BJ (cell line): ENCODE measurements around the gene GMNN. TPM values are rescaled to one million over a fixed set of nuclear protein-coding genes. Genes with fewer than 3 reads are reported as not detected.

Source experiments
- CTCF ChIA-PET: fragments of 350-600 bp; formaldehyde crosslinking; extraction: SDS; loops from one replicate; lab custom pipeline; 2021; ENCODE audit warnings: antibody characterized with exemption, inconsistent platforms; lab: Yijun Ruan, JAX
- POLR2A ChIA-PET: fragments of 300-600 bp; sonication (Branson Sonifier 250); formaldehyde crosslinking; extraction: SDS; loops from one replicate; lab custom pipeline; 2021; ENCODE audit warnings: antibody characterized with exemption; lab: Charles Lee
- DNase-seq: peaks from one replicate; pipeline ENCODE4 v3.0.0-alpha.2; 2011; ENCODE audit warnings: low read depth
- H3K27me3 ChIP-seq: 2 replicates; pipeline ENCODE4 v1.6.0; 2011; ENCODE audit warnings: low read length; ENCODE audit not compliant: control insufficient read depth, insufficient read depth
- H3K36me3 ChIP-seq: 2 replicates; pipeline ENCODE4 v1.5.1; 2011; ENCODE audit warnings: low read length; ENCODE audit not compliant: control insufficient read depth, insufficient read depth
- H3K4me3 ChIP-seq: 2 replicates; pipeline ENCODE4 v1.5.1; 2011; ENCODE audit warnings: low read depth, mild to moderate bottlenecking, control low read depth, low read length
- polyA plus RNA-seq: library from polyadenylated mRNA; depleted of rRNA; stranded (reverse); fragments of >200 nt; gene quantifications from 2 replicates; pipeline ENCODE4 v1.2.3, GENCODE V29; 2011
- TF ChIP-seq, protein P1 (sequence below): IDR thresholded peaks from 2 replicates; pipeline ENCODE4 v1.5.1; 2011; ENCODE audit warnings: low read depth, mild to moderate bottlenecking, control low read depth, inconsistent platforms, low read length, moderate library complexity; ENCODE audit not compliant: insufficient read depth

Gene GMNN
- polyA plus RNA-seq, 1 experiment, result 13.4 TPM

- Histone ChIP-seq H3K36me3 (no peaks in the 10 kb centered on the region), H3K4me3 (no peak overlapping the region), H3K27me3 (no peaks in the 10 kb centered on the region)
- no peak for DNase-seq
- TF ChIP-seq, protein P1, sequence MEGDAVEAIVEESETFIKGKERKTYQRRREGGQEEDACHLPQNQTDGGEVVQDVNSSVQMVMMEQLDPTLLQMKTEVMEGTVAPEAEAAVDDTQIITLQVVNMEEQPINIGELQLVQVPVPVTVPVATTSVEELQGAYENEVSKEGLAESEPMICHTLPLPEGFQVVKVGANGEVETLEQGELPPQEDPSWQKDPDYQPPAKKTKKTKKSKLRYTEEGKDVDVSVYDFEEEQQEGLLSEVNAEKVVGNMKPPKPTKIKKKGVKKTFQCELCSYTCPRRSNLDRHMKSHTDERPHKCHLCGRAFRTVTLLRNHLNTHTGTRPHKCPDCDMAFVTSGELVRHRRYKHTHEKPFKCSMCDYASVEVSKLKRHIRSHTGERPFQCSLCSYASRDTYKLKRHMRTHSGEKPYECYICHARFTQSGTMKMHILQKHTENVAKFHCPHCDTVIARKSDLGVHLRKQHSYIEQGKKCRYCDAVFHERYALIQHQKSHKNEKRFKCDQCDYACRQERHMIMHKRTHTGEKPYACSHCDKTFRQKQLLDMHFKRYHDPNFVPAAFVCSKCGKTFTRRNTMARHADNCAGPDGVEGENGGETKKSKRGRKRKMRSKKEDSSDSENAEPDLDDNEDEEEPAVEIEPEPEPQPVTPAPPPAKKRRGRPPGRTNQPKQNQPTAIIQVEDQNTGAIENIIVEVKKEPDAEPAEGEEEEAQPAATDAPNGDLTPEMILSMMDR, result no peak
- ChIA-PET POLR2A (no interaction called here), CTCF (interaction anchor here (0.8 kb wide), 1 partner anchor 314 kb away, joined by 3 read pairs; no protein-coding TSS in a partner anchor)
These were observed 33.9 kb upstream of the GMNN start for GRCh38 chr6:24740861-24741260.

DNA sequence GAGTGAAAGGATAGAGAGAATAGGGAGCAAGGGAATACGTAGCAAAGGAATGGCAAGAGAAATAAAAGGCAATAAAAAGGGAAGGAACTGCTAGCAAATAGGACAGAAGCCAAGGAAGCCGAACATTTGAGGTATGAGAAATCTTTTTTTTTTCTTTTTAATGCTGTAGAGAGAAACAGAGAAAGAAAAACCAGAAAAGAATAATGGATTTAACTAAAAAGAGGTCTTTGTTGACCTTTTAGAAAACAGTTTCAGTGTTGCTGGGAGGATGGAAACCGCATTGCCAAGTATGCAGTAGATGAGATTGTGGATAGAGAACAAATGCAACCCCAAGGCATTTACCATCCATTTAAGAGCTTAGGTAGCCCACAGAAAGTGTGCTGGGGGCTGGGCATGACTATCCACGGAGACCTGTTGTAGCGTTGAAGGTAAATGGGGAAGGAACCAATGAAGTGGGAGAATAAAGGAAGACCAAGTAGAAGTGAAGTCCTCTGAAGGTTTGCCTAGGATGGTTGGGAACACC, 32.5 kb upstream of the GMNN start:
- POLR2A ChIA-PET, result interaction anchor here (1.0 kb wide), 1 partner anchor 20 kb away, joined by 3 read pairs; no protein-coding TSS in a partner anchor

GRCh38 chr6:24743265-24743943, 31.3 kb upstream of the GMNN start:
- POLR2A ChIA-PET, result interaction anchor here (0.9 to 1.0 kb wide), 2 partner anchors 21 to 22 kb away, joined by 3 to 5 read pairs; no protein-coding TSS in a partner anchor
- CTCF ChIA-PET, result interaction anchor here (1.0 to 1.3 kb wide), 4 partner anchors 10 to 162 kb away, joined by 3 to 5 read pairs (median 4); no protein-coding TSS in a partner anchor
- H3K4me3 ChIP-seq, result no peak overlapping the region
- DNase-seq, result peak; percentile 88
- TF ChIP-seq, protein P1, result no peak
- H3K27me3 ChIP-seq, result no peaks in the 10 kb centered on the region
- no peaks in the 10 kb centered on the region for H3K36me3 ChIP-seq

More for the DNA sequence above, 32.5 kb upstream of the GMNN start:
- CTCF ChIA-PET, result interaction anchor here (1.2 to 1.3 kb wide), 3 partner anchors 9 to 161 kb away, joined by 3 to 5 read pairs (median 4); no protein-coding TSS in a partner anchor
- TF ChIP-seq, protein P1, result no peak
- H3K4me3 ChIP-seq, result no peak overlapping the region
- H3K27me3 ChIP-seq, result no peaks in the 10 kb centered on the region
- DNase-seq, result no peak
- no peaks in the 10 kb centered on the region for H3K36me3 ChIP-seq

DNA sequence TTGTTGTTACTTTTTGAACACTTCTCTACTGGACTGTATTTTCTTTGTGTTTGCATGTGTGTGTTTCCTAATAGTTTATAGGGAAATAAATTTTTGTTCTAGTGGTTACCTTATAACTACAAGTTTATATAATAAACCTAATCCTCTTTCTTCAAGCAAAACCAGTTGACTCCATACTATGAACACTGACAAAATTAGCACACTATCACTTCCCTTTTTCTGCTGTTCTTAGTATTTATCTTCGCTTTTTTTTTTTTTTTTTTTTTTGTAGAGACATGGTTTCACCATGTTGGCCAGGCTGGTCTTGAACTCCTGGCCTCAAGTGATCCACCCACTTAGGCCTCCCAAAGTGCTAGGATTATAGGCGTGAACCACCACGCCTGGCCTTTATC, 30.8 kb upstream of the GMNN start:
- H3K4me3 ChIP-seq, result no peak overlapping the region
- ChIA-PET POLR2A (no interaction called here), CTCF (interaction anchor here (1.0 kb wide), 1 partner anchor 9 kb away, joined by 3 read pairs; no protein-coding TSS in a partner anchor)

DNA sequence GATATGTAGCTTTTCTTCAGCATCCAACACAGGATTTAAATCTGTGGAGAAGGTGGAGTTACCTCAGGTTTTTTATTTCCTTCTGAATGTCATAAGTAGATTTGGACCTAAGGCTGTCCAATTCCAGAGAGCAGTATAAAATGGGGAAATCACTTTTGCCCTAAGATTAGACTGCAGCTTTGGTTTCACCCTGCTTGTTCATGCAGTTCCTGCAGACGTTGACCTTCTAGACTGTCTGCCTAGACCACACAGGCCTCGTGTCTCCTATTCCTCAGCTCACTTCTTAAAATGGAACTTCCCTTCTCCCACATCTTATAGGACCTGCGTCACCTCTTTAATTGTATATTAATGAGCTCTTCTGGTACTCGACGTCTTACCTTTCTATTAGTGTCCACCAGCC, 29.8 kb upstream of the GMNN start:
- ChIA-PET CTCF (no interaction called here), POLR2A (no interaction called here)
- no peaks in the 10 kb centered on the region for H3K27me3 ChIP-seq
- DNase-seq, result no peak
- H3K4me3 ChIP-seq, result no peak overlapping the region
- TF ChIP-seq, protein P1, result no peak
- no peaks in the 10 kb centered on the region for H3K36me3 ChIP-seq

More for the DNA sequence above, 30.8 kb upstream of the GMNN start:
- TF ChIP-seq, protein P1, result no peak
- Histone ChIP-seq H3K36me3 (no peaks in the 10 kb centered on the region), H3K27me3 (no peaks in the 10 kb centered on the region)
- DNase-seq, result no peak
